Measurements from ENCODE around the gene CAB39L. TPM values are rescaled to one million over a fixed set of nuclear protein-coding genes. Genes with fewer than 3 reads are reported as not detected.
A peak's percentile ranks its signal among the peaks of the same experiment; 100 is the strongest.

CAB39L gene
- total RNA-seq, 1 experiment from 2014 or later: 6.2 TPM

DNA sequence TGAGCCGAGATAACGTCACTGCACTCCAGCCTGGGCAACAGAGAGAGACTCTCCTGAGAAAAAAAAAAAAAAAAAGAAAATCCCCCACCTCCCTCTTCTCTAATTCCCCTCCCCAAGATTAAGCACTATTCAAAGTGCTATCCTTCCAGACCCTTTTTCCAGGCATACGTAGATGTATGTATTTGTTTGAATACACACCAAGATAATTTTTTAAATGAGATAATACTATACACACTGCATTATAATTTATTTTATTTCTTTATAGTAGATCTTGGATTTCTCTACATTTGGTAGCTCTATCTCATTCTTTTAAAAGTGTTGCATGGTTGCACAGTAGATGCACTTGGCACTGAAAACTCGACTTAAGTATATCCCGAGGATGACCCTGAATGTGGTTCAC lies 32.5 kb downstream of the CAB39L start:
- H3K4me3 Mint-ChIP-seq (ENCODE audit: unreplicated experiment): no peak overlapping the region
- ChIA-PET CTCF (interaction anchor here (0.6 kb wide), 1 partner anchor 17 kb away, joined by 4 read pairs; no protein-coding TSS in a partner anchor), POLR2A (no interaction called here)
- no peaks in the 10 kb centered on the region for H3K27me3 Mint-ChIP-seq (ENCODE audit: insufficient read depth, unreplicated experiment)
- intact Hi-C loops (cut with micrococcal nuclease): no loop called here
- no peaks in the 10 kb centered on the region for H3K9me3 Mint-ChIP-seq (ENCODE audit: unreplicated experiment)
- no TSS peak for BruUV-seq (replicated peaks)
- TF ChIP-seq, protein P1, sequence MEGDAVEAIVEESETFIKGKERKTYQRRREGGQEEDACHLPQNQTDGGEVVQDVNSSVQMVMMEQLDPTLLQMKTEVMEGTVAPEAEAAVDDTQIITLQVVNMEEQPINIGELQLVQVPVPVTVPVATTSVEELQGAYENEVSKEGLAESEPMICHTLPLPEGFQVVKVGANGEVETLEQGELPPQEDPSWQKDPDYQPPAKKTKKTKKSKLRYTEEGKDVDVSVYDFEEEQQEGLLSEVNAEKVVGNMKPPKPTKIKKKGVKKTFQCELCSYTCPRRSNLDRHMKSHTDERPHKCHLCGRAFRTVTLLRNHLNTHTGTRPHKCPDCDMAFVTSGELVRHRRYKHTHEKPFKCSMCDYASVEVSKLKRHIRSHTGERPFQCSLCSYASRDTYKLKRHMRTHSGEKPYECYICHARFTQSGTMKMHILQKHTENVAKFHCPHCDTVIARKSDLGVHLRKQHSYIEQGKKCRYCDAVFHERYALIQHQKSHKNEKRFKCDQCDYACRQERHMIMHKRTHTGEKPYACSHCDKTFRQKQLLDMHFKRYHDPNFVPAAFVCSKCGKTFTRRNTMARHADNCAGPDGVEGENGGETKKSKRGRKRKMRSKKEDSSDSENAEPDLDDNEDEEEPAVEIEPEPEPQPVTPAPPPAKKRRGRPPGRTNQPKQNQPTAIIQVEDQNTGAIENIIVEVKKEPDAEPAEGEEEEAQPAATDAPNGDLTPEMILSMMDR (IDR thresholded peaks at IDR 0.05; ENCODE audit: unreplicated experiment): no peak
- H3K27ac Mint-ChIP-seq (ENCODE audit: low read depth, unreplicated experiment): no peak overlapping the region
- no peak for DNase-seq (ENCODE audit: unreplicated experiment)
- H3K36me3 Mint-ChIP-seq (ENCODE audit: insufficient read depth, unreplicated experiment): no peaks in the 10 kb centered on the region
- H3K4me1 Mint-ChIP-seq (ENCODE audit: insufficient read depth, unreplicated experiment): no peaks in the 10 kb centered on the region

DNA sequence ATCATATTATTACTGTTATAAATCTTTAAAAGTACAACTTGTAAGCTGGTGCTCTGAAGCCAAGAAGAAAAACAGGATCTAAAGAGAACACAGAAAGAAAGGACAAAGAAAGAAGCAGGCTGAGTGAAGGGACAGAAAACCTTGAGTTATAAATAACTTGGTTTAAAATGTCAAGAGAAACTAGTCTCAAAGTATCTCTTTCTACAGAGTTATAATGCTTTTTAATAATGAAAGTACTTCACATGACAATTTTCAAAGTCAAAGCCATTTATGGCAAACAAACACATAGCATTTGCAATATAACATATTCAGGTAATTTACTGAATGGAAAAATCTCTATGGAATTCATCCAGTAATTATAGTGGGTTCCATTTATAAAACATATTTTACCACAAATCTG lies 33.4 kb downstream of the CAB39L start:
- H3K4me3 Mint-ChIP-seq (ENCODE audit: unreplicated experiment): no peak overlapping the region
- no peaks in the 10 kb centered on the region for H3K27me3 Mint-ChIP-seq (ENCODE audit: insufficient read depth, unreplicated experiment)
- no TSS peak for BruUV-seq (replicated peaks)
- intact Hi-C loops (cut with micrococcal nuclease): no loop called here
- POLR2A ChIA-PET: no interaction called here
- H3K4me1 Mint-ChIP-seq (ENCODE audit: insufficient read depth, unreplicated experiment): no peaks in the 10 kb centered on the region
- CTCF ChIA-PET: no interaction called here
- H3K27ac Mint-ChIP-seq (ENCODE audit: low read depth, unreplicated experiment): peak overlapping the region; percentile 28
- TF ChIP-seq, protein P1 (IDR thresholded peaks at IDR 0.05; ENCODE audit: unreplicated experiment): no peak
- H3K36me3 Mint-ChIP-seq (ENCODE audit: insufficient read depth, unreplicated experiment): no peaks in the 10 kb centered on the region
- H3K9me3 Mint-ChIP-seq (ENCODE audit: unreplicated experiment): peaks cover 4% of the 10 kb centered on the region
- DNase-seq (ENCODE audit: unreplicated experiment): no peak

DNA sequence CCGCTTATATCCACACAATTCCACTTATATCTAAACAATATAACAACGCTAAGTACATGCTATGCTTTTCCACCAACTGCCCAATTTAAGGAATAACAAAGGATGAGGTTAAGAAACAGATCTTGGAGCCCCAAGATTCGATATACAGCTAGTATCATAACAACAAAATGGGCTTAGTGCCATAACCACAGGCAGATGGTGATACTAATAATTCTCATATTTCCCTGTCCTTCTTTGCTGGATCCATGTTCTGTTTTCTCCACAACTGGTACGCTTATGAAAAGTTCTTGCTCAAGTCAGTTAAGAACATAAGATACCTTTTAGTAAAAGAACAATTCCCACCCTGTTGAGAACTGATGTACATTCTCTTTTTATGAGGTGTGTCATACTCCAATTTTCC lies 33.9 kb downstream of the CAB39L start:
- no peaks in the 10 kb centered on the region for H3K4me1 Mint-ChIP-seq (ENCODE audit: insufficient read depth, unreplicated experiment)
- peaks cover 8% of the 10 kb centered on the region for H3K9me3 Mint-ChIP-seq (ENCODE audit: unreplicated experiment)
- intact Hi-C loops (cut with micrococcal nuclease): no loop called here
- no peaks in the 10 kb centered on the region for H3K27me3 Mint-ChIP-seq (ENCODE audit: insufficient read depth, unreplicated experiment)
- ChIA-PET POLR2A (interaction anchor here (0.6 kb wide), 1 partner anchor 15 kb away, joined by 3 read pairs; no protein-coding TSS in a partner anchor), CTCF (no interaction called here)
- BruUV-seq (replicated peaks): no TSS peak
- H3K4me3 Mint-ChIP-seq (ENCODE audit: unreplicated experiment): no peak overlapping the region
- DNase-seq (ENCODE audit: unreplicated experiment): peak; percentile 0
- peak overlapping the region; percentile 28 for H3K27ac Mint-ChIP-seq (ENCODE audit: low read depth, unreplicated experiment)
- TF ChIP-seq, protein P1 (IDR thresholded peaks at IDR 0.05; ENCODE audit: unreplicated experiment): no peak
- no peaks in the 10 kb centered on the region for H3K36me3 Mint-ChIP-seq (ENCODE audit: insufficient read depth, unreplicated experiment)

DNA sequence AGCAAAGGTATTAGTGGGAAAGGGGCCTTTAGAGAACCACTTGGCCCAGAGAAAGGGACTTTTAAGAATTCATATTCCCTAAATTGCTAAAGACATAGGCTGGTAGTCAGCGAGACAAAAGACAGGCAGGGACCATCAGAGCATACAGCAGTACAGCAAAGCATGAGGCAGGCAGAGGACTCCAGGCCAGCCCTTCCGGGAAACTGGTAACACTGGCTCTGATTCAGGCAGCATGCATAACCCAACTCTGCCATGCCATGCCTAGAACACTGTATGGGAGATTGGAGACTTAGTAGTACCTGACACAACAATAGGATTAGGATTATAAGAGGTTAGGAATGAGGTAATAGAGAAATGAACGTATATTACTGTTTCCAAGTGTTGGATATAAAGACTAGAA lies 34.9 kb downstream of the CAB39L start:
- intact Hi-C loops (cut with micrococcal nuclease): no loop called here
- DNase-seq (ENCODE audit: unreplicated experiment): peak; percentile 0
- H3K4me1 Mint-ChIP-seq (ENCODE audit: insufficient read depth, unreplicated experiment): no peaks in the 10 kb centered on the region
- TF ChIP-seq, protein P1 (IDR thresholded peaks at IDR 0.05; ENCODE audit: unreplicated experiment): no peak
- no peaks in the 10 kb centered on the region for H3K36me3 Mint-ChIP-seq (ENCODE audit: insufficient read depth, unreplicated experiment)
- CTCF ChIA-PET: interaction anchor here (1.1 kb wide), 1 partner anchor 18 kb away, joined by 3 read pairs; no protein-coding TSS in a partner anchor
- H3K27ac Mint-ChIP-seq (ENCODE audit: low read depth, unreplicated experiment): no peak overlapping the region
- BruUV-seq (replicated peaks): no TSS peak
- H3K4me3 Mint-ChIP-seq (ENCODE audit: unreplicated experiment): no peak overlapping the region
- no peaks in the 10 kb centered on the region for H3K27me3 Mint-ChIP-seq (ENCODE audit: insufficient read depth, unreplicated experiment)
- POLR2A ChIA-PET: no interaction called here
- H3K9me3 Mint-ChIP-seq (ENCODE audit: unreplicated experiment): peaks cover 14% of the 10 kb centered on the region
